Peyer's patch (tissue), 4 donors: Measurements from ENCODE around the gene INPP5A.

Source experiments
- CTCF ChIP-seq, 6 experiments: fragments of 450-650 bp in 4 of 6; fragments of 200-600 bp in 2 of 6; sonication (generic) in 1 of 6; IDR thresholded peaks; one replicate each; pipeline ENCODE4 v1.5.1; 2017 to 2019; ENCODE audit warnings: antibody characterized with exemption in 6 of 6, mild to moderate bottlenecking in 3 of 6, moderate library complexity in 1 of 6
- POLR2A ChIP-seq, 2 donors: fragments of 450-650 bp; IDR thresholded peaks; one replicate each; pipeline ENCODE4 v1.5.1; 2017; ENCODE audit warnings: antibody characterized with exemption in 2 of 2, mild to moderate bottlenecking in 2 of 2, moderate library complexity in 2 of 2

- TF ChIP-seq CTCF (IDR thresholded peaks at IDR 0.05): no peak
- no peak for TF ChIP-seq POLR2A (IDR thresholded peaks at IDR 0.05)
Measured at GRCh38 chr10:132655735-132656134, 118.1 kb downstream of the INPP5A start.
